ENCODE measurements around the gene DOCK7.

The DOCK7 gene

GRCh38 chr1:62423580-62424242 is 264.5 kb downstream of the DOCK7 start:
- in situ Hi-C loops (cut with HindIII; ENCODE audit: low sequenced_read_pairs) = no loop called here

- in situ Hi-C loops (cut with HindIII; ENCODE audit: low sequenced_read_pairs) = no loop called here
These were observed 268.0 kb downstream of the DOCK7 start for GRCh38 chr1:62420214-62420613.

GRCh38 chr1:62417351-62417999 is 270.7 kb downstream of the DOCK7 start:
- in situ Hi-C loops (cut with HindIII; ENCODE audit: low sequenced_read_pairs) = no loop called here

GRCh38 chr1:62415687-62416086 is 272.5 kb downstream of the DOCK7 start:
- in situ Hi-C loops (cut with HindIII; ENCODE audit: low sequenced_read_pairs) = no loop called here

GRCh38 chr1:62407398-62408009 is 280.7 kb downstream of the DOCK7 start:
- in situ Hi-C loops (cut with HindIII; ENCODE audit: low sequenced_read_pairs) = no loop called here

GRCh38 chr1:62406576-62406975 is 281.6 kb downstream of the DOCK7 start:
- in situ Hi-C loops (cut with HindIII; ENCODE audit: low sequenced_read_pairs) = no loop called here

GRCh38 chr1:62405247-62405646 is 282.9 kb downstream of the DOCK7 start:
- in situ Hi-C loops (cut with HindIII; ENCODE audit: low sequenced_read_pairs) = no loop called here

Measured in DLD1 (cell line).